ENCODE data around the gene KIRREL1. TPM values are rescaled to one million over a fixed set of nuclear protein-coding genes. Genes with fewer than 3 reads are reported as not detected.
A peak's percentile ranks its signal among the peaks of the same experiment; 100 is the strongest.

KIRREL1 gene
- total and polyA plus RNA-seq, 2 of the 8 experiments (the other 6 are each of a cell fraction or from before 2014, with no cell fraction given) = 14.2 to 39.0 TPM

DNA sequence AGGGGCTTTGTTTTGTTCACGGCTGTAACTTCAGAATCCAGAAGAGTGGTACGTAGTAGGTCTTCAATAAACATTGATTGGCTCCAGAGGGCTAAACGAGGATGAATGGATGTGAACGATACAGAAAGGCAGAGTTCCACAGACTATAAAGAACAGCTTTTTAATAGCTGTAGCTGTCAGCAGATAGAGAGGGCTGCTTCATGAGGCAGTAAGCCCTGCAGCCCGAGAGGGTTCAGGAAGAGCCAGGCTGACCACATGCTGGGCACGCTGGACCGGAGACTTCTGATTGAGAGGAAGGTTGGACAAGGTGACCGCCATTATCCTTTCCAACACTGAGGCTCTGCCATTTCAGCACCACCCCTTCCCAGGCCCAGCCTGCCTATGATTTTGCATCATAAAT is 45.3 kb downstream of the KIRREL1 start:
- no peak overlapping the region for H3K14ac ChIP-seq (ENCODE audit: insufficient read length)
- H3K9me3 ChIP-seq (ENCODE audit: insufficient read depth in 2 of 2, low read depth in 1 of 2, low read length in 1 of 2) = no peaks in the 10 kb centered on the region
- POLR2A ChIA-PET (ENCODE audit: partially characterized antibody) = interaction anchor here (0.8 to 1.6 kb wide), 4 partner anchors 9 to 50 kb away, joined by 3 to 5 read pairs (median 4); no protein-coding TSS in a partner anchor
- no peak overlapping the region for H3K27ac ChIP-seq (ENCODE audit: low read depth, low read length)
- no peak overlapping the region for H2BK15ac ChIP-seq (ENCODE audit: low read length)
- no peak overlapping the region for H2BK12ac ChIP-seq (ENCODE audit: low read depth, low read length)
- no peaks in the 10 kb centered on the region; the same call in 1 of the 2 replicates for H3K23me2 ChIP-seq (ENCODE audit: low read depth, low read length)
- H3K4ac ChIP-seq (replicated peaks; ENCODE audit: insufficient read length, low read depth, low read length) = no peak overlapping the region
- DNase-seq (ENCODE audit: low read depth in 1 of 2, low spot score in 2 of 2) = no peak
- CTCF ChIA-PET (ENCODE audit: partially characterized antibody) = interaction anchor here (1.0 to 49.0 kb wide), 10 partner anchors 12 to 82 kb away, joined by 4 to 1615 read pairs (median 17); partner anchors contain the start of gene KIRREL1
- peaks cover 0 to 2% of the 10 kb centered on the region in 2 experiments for H4K20me1 ChIP-seq (replicated peaks in 1 of 2; ENCODE audit: control insufficient read depth in 1 of 2, insufficient read depth in 2 of 2, low read length in 2 of 2)
- H3K79me1 ChIP-seq (ENCODE audit: low read depth, low read length) = peaks cover 12% of the 10 kb centered on the region
- no peak overlapping the region for H3K23ac ChIP-seq (ENCODE audit: insufficient read length)
- peaks cover 0 to 52% of the 10 kb centered on the region in 2 experiments; a peak in 3 of 4 replicates for H3K79me2 ChIP-seq (ENCODE audit: control insufficient read depth in 1 of 2, insufficient read depth in 2 of 2, low read length in 2 of 2)
- H3K4me3 ChIP-seq (ENCODE audit: extremely low read depth in 1 of 4, insufficient read depth in 2 of 4, low read depth in 3 of 4, low read length in 4 of 4) = no peak overlapping the region
- H3K4me1 ChIP-seq (replicated peaks in 1 of 4; ENCODE audit: control insufficient read depth in 3 of 4, insufficient read depth in 4 of 4, low read length in 3 of 4) = peaks cover 6 to 15% (median 10%) of the 10 kb centered on the region in 4 experiments
- no peak overlapping the region for H3K56ac ChIP-seq (replicated peaks; ENCODE audit: insufficient read length, low read depth, low read length)
- no peak for FAIRE-seq
- H2BK20ac ChIP-seq (ENCODE audit: low read length) = no peak overlapping the region
- no peaks in the 10 kb centered on the region for H3K36me3 ChIP-seq (ENCODE audit: control insufficient read depth in 2 of 4, insufficient read depth in 4 of 4, low read length in 3 of 4)
- no peak overlapping the region for H2AFZ ChIP-seq (ENCODE audit: low read length)
- TF ChIP-seq TAF1 (IDR thresholded peaks at IDR 0.05; ENCODE audit: low read depth, low read length) = no peak
- no peak for TF ChIP-seq CHD2 (IDR thresholded peaks at IDR 0.05; ENCODE audit: low read length)
- TF ChIP-seq RBBP5 (IDR thresholded peaks at IDR 0.05; ENCODE audit: borderline replicate concordance, low read depth, low read length) = no peak
- no peak for TF ChIP-seq KDM5A (IDR thresholded peaks at IDR 0.05; ENCODE audit: low read length)
- TF ChIP-seq RXRA (IDR thresholded peaks at IDR 0.05; ENCODE audit: insufficient read depth, low read depth, low read length) = no peak
- TF ChIP-seq EGR1 (IDR thresholded peaks at IDR 0.05; ENCODE audit: borderline replicate concordance, low read depth, low read length) = no peak
- no peak for TF ChIP-seq HDAC2 (IDR thresholded peaks at IDR 0.05; ENCODE audit: borderline replicate concordance in 1 of 2, low read depth in 2 of 2, low read length in 2 of 2)
- no peak for TF ChIP-seq BCL11A (IDR thresholded peaks at IDR 0.05; ENCODE audit: low read depth in 2 of 2, low read length in 2 of 2)
- TF ChIP-seq SP4 (IDR thresholded peaks at IDR 0.05; ENCODE audit: low read length) = no peak
- TF ChIP-seq BRCA1 (IDR thresholded peaks at IDR 0.05; ENCODE audit: low read depth, low read length) = no peak
- no peak for TF ChIP-seq SP2 (IDR thresholded peaks at IDR 0.05; ENCODE audit: low read length)
- TF ChIP-seq, protein P1, sequence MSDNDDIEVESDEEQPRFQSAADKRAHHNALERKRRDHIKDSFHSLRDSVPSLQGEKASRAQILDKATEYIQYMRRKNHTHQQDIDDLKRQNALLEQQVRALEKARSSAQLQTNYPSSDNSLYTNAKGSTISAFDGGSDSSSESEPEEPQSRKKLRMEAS (IDR thresholded peaks at IDR 0.05) = no peak
- TF ChIP-seq CEBPB (IDR thresholded peaks at IDR 0.05; ENCODE audit: low read depth, low read length) = no peak
- no peak for TF ChIP-seq POLR2AphosphoS5 (IDR thresholded peaks at IDR 0.05; ENCODE audit: low read depth, low read length)
- no peak for TF ChIP-seq CBX8 (IDR thresholded peaks at IDR 0.05; ENCODE audit: borderline replicate concordance, low read depth, low read length)
- no peak overlapping the region for H2BK120ac ChIP-seq (replicated peaks; ENCODE audit: low read depth, low read length)
- no peak overlapping the region for H3K4me2 ChIP-seq (ENCODE audit: insufficient read depth in 1 of 2, low read depth in 2 of 2, low read length in 2 of 2)
- H3K9ac ChIP-seq (replicated peaks in 1 of 4; ENCODE audit: extremely low read depth in 1 of 4, low read depth in 3 of 4, low read length in 3 of 4) = no peak overlapping the region
- 88% methylated on average over 8 of the region's 8 CpGs; no CpG with 5 or more reads in 1 of the 2 experiments for WGBS, 2 experiments (ENCODE audit: extremely low coverage in 1 of 2, insufficient coverage in 1 of 2, insufficient read length in 1 of 2, insufficient replicate concordance in 2 of 2, low coverage in 1 of 2, low lambda C conversion rate in 2 of 2, missing lambda C conversion rate in 1 of 2)
- no peak overlapping the region for H2BK5ac ChIP-seq (ENCODE audit: low read depth, low read length)
- H3K18ac ChIP-seq (ENCODE audit: extremely low read depth, low read length) = no peak overlapping the region
- no peak overlapping the region for H4K5ac ChIP-seq (ENCODE audit: insufficient read length, low read depth, low read length)
- H3K27me3 ChIP-seq (replicated peaks in 1 of 4; ENCODE audit: control insufficient read depth in 3 of 4, extremely low read depth in 1 of 4, insufficient read depth in 3 of 4, low read length in 3 of 4) = no peaks in the 10 kb centered on the region
- no peak overlapping the region for H4K91ac ChIP-seq (replicated peaks; ENCODE audit: insufficient read length, low read length)
- peak overlapping the region; percentile 57; the same call in 1 of the 2 replicates for H2AK5ac ChIP-seq (ENCODE audit: low read depth, low read length)
- no peak overlapping the region for H4K8ac ChIP-seq (ENCODE audit: extremely low read depth, insufficient read depth, low read length)
